HG02571 (cell line): ENCODE data around the gene PIAS1.
"Not testable (repeated sequence)": the region's sequence is repeated elsewhere in the genome, so short reads cannot be mapped to it uniquely, and the experiment has no call there.

Source experiments
- ATAC-seq: cut with Tn5 transposase; IDR thresholded peaks from one replicate; pipeline ENCODE4 v1.9.1; 2021; ENCODE audit warnings: mild to moderate bottlenecking, moderate library complexity; ENCODE audit not compliant: unreplicated experiment

The PIAS1 gene

GRCh38 chr15:68230157-68231100 is 176.3 kb downstream of the PIAS1 start:
- no peak for ATAC-seq

DNA sequence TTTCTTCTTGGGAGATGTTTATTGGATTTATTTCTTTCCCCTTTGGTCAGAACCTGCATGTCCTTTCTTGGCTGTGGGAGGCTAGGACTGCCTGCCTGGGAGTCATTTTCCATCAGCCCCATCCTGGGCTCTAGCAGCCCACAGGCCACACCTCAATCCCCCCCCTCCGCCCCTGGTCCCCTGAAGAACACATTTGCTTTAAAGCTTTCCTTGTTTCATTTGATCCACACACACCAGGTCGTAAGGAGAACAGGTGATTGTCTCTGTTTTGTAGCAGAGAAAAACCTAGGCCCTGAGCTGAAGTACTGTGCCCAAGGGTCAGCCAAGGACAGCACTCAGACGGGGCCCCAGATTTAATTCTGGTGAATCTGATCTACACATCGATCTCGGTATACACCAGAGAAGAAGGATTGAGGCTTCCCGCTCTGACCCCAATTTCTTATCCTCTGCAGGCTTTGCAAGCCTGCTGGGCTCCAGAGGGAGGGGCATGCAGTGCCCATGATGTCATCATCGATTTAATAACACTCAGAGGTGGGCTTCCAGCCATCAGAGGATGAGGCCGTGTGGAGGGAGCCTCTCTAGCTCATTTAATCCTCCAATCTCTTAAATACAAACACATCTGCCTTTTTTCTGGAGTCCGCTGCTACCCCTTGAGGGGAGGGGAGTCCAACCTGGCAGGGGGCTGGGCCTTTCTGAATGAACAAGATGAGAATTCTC is 177.1 kb downstream of the PIAS1 start:
- ATAC-seq: no peak

DNA sequence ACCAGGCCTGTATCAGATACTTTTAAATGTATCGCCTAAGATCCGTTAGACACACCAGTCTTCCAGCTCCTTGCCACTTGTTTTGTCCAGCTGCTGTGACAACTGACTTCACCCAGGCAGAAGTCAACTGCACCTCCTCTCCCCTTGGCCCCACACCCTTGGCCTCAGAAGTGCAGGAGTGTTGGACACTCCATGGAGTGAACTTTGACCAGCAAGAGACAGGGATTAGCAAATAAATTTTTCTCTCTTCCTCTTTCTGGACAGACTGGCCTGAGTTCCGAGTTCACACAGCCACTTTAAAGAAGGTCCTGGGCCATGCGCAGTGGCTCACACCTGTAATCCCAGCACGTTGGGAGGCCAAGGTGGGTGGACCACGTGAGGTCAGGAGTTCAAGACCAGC is 178.3 kb downstream of the PIAS1 start:
- no peak for ATAC-seq

GRCh38 chr15:68232937-68233336 is 178.8 kb downstream of the PIAS1 start:
- no peak for ATAC-seq

DNA sequence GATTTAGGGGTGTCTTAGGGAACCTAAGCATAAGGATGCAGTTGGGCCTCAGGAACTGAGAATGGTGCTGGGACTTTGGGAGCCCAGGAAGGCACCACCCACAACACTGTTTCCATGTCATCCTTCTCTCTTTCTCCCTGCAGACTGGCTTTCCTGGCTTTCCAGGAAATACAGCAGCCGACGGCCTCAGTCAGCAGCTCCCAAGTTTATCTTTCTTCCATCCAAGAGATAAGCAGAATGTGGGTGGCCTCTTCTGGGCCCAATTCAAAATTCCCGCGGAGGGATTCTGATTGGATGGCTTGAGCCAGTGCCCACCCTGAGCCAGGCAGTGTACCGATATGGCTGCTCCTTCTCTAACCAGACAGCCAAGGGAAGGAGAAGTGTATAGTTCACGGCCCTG is 179.9 kb downstream of the PIAS1 start:
- ATAC-seq: no peak

- ATAC-seq: not testable (repeated sequence)
Observed at GRCh38 chr15:68234520-68234919, 180.4 kb downstream of the PIAS1 start.

- ATAC-seq: no peak
Observed at GRCh38 chr15:68235022-68235421, 180.9 kb downstream of the PIAS1 start.

- no peak for ATAC-seq
Observed at GRCh38 chr15:68239025-68239424, 184.9 kb downstream of the PIAS1 start.

- ATAC-seq: no peak
Observed at GRCh38 chr15:68241088-68241935, 187.2 kb downstream of the PIAS1 start.
